Uterus (tissue), 4 donors: Measurements from ENCODE around the gene HPCA. TPM values are rescaled to one million over a fixed set of nuclear protein-coding genes. Genes with fewer than 3 reads are reported as not detected.

Source experiments
- DNase-seq, 2 donors: peaks; one replicate each; pipeline ENCODE4 v3.0.0-alpha.2; 2019 to 2020
- H3K27ac ChIP-seq, 2 donors: fragments of 200-600 bp; sonication (generic); 1 replicate in 1 of 2; 2 replicates in 1 of 2; pipeline ENCODE4 v1.5.1; 2016 to 2018
- H3K27me3 ChIP-seq, 2 donors: fragments of 200-600 bp; sonication (generic); one replicate each; pipeline ENCODE4 v1.5.1; 2018 to 2019; ENCODE audit warnings: control low read depth in 1 of 2
- H3K36me3 ChIP-seq, 2 donors: fragments of 200-600 bp; sonication (generic); one replicate each; pipeline ENCODE4 v1.5.1; 2019; ENCODE audit warnings: control low read depth in 1 of 2
- H3K4me1 ChIP-seq, 2 donors: fragments of 200-600 bp; sonication (generic); one replicate each; pipeline ENCODE4 v1.5.1; 2018 to 2019; ENCODE audit warnings: control low read depth in 1 of 2
- H3K4me3 ChIP-seq, 2 donors: fragments of 200-600 bp; sonication (generic); 1 replicate in 1 of 2; 2 replicates in 1 of 2; pipeline ENCODE4 v1.5.1; 2018 to 2019; ENCODE audit warnings: mild to moderate bottlenecking in 1 of 2
- H3K9me3 ChIP-seq, 2 donors: fragments of 200-600 bp; sonication (generic); one replicate each; pipeline ENCODE4 v1.5.1; 2019; ENCODE audit warnings: control low read depth in 1 of 2
- POLR2A ChIP-seq, 2 donors: fragments of 450-650 bp; IDR thresholded peaks; one replicate each; pipeline ENCODE4 v1.6.1; 2016; ENCODE audit warnings: antibody characterized with exemption in 2 of 2, mild to moderate bottlenecking in 1 of 2, moderate library complexity in 1 of 2
- intact Hi-C: fragments of 100-400 bp; cut with DNase I; formaldehyde crosslinking; loops from one replicate; pipeline ENCODE4 v1.15.1; 2023; ENCODE audit warnings: low total_unique reads
- total RNA-seq, 4 donors: library from RNA; depleted of rRNA in 3 of 4; stranded (reverse); fragments of >200 nt in 3 of 4; gene quantifications; one replicate each; pipeline versions ENCODE4 v1.1.0 to v1.2.4, GENCODE V29; 2014 to 2023
- TF ChIP-seq, protein P1 (sequence below), 4 experiments: fragments of 200-600 bp in 2 of 4; fragments of 450-650 bp in 2 of 4; sonication (generic) in 2 of 4; IDR thresholded peaks; one replicate each; pipeline ENCODE4 v1.5.1; 2016 to 2019; ENCODE audit warnings: antibody characterized with exemption in 4 of 4, mild to moderate bottlenecking in 2 of 4, moderate library complexity in 1 of 4
- donor health status: DM: yes; HTN: yes; CAD: no.

HPCA gene
- total RNA-seq, 4 donors from 2014 or later = 0.76 to 0.79 TPM; not detected in 2

DNA sequence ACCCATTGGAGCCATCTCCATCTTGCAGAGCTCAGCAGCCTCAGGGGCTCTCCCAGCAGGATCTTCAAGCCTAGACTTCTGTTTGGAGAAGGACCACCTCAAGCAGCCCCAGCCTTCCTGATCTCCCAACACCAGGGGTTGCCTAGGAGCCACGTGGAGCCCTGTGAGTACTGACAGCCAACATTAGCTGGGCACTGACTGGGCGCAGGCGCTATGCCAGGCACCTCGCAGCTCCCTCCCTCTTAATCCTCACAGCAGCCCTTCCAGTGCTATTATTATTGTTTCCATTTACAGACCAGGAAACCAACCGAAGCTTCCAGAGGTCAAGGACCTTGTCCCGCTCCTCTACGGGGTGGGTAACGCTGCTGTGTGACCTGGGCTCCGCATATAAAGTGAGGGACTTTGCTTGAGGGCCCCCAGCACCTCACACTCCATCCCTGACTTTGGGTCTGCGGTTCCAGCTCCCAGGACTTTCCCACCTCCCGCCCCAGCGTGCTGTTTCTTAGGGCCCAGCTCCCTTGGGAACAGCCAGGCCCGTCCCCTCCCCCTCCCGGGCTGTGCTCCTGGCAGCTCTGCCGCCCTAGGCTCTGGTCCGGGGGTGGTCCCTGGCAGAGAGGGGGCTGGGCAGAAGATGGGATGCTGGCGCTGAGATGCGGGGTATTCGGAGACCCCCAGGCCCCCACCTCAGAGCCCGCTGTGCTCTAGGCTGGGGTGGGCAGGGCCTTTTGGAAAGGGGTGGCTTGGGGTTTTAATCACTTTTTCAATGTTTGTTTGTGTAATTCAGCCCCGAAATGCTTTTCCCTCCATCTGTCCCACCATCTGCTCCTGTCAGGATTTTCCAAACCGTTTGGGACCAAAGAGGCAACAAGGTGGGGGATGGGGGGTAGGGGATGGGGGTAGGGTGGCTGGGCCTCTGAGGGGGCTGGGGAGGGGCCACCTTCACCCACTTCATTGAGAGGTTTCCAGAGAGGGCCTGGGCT lies 4.1 kb upstream of the HPCA start:
- H3K27me3 ChIP-seq = peaks cover 14 to 17% of the 10 kb centered on the region in 2 donors
- no peak overlapping the region for H3K27ac ChIP-seq
- no peak for DNase-seq
- TF ChIP-seq POLR2A (IDR thresholded peaks at IDR 0.05) = no peak
- TF ChIP-seq, protein P1, sequence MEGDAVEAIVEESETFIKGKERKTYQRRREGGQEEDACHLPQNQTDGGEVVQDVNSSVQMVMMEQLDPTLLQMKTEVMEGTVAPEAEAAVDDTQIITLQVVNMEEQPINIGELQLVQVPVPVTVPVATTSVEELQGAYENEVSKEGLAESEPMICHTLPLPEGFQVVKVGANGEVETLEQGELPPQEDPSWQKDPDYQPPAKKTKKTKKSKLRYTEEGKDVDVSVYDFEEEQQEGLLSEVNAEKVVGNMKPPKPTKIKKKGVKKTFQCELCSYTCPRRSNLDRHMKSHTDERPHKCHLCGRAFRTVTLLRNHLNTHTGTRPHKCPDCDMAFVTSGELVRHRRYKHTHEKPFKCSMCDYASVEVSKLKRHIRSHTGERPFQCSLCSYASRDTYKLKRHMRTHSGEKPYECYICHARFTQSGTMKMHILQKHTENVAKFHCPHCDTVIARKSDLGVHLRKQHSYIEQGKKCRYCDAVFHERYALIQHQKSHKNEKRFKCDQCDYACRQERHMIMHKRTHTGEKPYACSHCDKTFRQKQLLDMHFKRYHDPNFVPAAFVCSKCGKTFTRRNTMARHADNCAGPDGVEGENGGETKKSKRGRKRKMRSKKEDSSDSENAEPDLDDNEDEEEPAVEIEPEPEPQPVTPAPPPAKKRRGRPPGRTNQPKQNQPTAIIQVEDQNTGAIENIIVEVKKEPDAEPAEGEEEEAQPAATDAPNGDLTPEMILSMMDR (IDR thresholded peaks at IDR 0.05) = no peak
- H3K36me3 ChIP-seq = no peaks in the 10 kb centered on the region
- intact Hi-C loops = no loop called here
- H3K4me1 ChIP-seq = no peaks in the 10 kb centered on the region
- no peaks in the 10 kb centered on the region for H3K9me3 ChIP-seq
- H3K4me3 ChIP-seq = no peak overlapping the region

DNA sequence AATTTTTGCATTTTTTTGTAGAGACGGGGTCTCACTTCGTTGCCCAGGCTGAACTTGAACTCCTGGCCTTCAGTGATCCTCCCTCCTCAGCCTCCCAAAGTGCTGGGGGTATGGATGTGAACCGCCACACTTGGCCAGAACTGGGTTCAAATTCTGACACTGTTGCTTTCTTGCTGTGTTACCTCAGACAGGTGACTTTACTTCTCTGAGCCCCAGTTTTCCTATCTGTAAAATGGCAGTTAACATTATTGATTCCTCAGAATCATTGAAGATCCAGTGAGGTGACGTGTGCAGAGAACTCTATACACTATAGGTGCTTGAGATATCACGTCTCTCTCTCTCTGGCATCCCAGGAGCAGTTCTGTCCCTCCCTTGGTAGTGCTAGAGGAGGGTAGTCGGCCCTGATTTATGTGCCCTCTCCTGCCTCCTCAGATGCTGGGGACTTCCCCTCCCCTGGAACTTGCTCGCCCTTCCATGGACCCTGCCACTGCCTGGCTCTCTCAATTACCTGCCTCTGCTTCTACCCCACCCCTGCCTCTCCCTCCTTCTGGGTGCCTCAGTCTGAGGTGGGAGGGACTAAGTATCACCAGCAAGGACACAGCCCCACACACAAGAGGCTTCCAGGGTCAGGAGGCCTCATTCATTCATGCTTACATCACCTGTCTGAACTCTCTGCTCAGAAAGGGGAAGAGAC lies 2.8 kb upstream of the HPCA start:
- Histone ChIP-seq H3K4me1 (no peaks in the 10 kb centered on the region), H3K27ac (no peak overlapping the region), H3K4me3 (no peak overlapping the region), H3K36me3 (no peaks in the 10 kb centered on the region), H3K27me3 (peaks cover 14 to 17% of the 10 kb centered on the region in 2 donors), H3K9me3 (no peaks in the 10 kb centered on the region)
- intact Hi-C loops = no loop called here
- DNase-seq = no peak
- TF ChIP-seq, protein P1 (IDR thresholded peaks at IDR 0.05) = no peak
- no peak for TF ChIP-seq POLR2A (IDR thresholded peaks at IDR 0.05)

DNA sequence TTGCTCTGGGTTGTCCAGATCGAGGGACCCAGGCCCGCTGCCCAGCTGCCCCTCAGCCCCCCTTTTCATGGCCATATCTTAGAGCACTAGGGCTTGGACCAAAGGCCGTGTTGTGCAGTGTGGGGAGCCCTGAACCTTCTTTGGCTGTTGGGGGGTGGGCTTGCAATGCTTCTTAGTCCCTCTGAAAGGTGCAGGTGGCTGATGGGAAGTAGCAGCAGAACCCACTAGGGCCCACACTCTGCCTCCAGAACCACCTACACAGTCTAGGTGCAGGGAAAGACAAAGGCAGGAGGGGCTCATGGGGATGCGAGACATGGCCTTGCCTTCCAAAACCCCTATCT lies 2.3 kb upstream of the HPCA start:
- no peaks in the 10 kb centered on the region for H3K9me3 ChIP-seq
- H3K27me3 ChIP-seq = peaks cover 14 to 17% of the 10 kb centered on the region in 2 donors
- H3K4me1 ChIP-seq = no peaks in the 10 kb centered on the region
- no peak overlapping the region for H3K27ac ChIP-seq
- H3K4me3 ChIP-seq = no peak overlapping the region
- H3K36me3 ChIP-seq = no peaks in the 10 kb centered on the region
- no peak for DNase-seq
- intact Hi-C loops = no loop called here
- TF ChIP-seq, protein P1 (IDR thresholded peaks at IDR 0.05) = no peak
- no peak for TF ChIP-seq POLR2A (IDR thresholded peaks at IDR 0.05)

DNA sequence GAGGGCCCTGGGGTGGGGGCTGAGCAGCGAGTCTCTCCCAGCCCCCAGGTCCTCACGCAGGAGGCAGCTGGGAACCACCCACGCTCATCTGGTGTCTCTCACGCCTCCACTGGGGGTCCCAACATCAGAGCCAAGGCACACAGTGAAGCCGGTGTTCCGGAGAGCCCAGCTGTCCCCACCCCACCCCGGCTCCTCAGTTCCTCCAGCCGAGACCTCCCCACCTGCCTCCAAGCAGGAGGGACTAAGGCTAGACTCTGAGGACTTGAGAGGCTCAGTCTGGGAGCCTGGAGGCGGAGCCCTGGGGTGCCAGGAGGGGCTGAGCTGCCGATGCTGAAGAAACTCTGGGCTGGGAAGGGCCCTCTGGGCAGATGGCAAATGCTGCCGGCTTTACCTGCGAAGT lies 1.6 kb upstream of the HPCA start:
- peaks cover 14 to 17% of the 10 kb centered on the region in 2 donors for H3K27me3 ChIP-seq
- H3K27ac ChIP-seq = no peak overlapping the region
- DNase-seq = no peak
- TF ChIP-seq POLR2A (IDR thresholded peaks at IDR 0.05) = no peak
- TF ChIP-seq, protein P1 (IDR thresholded peaks at IDR 0.05) = no peak
- no peaks in the 10 kb centered on the region for H3K4me1 ChIP-seq
- H3K36me3 ChIP-seq = no peaks in the 10 kb centered on the region
- no peak overlapping the region for H3K4me3 ChIP-seq
- intact Hi-C loops = no loop called here
- H3K9me3 ChIP-seq = no peaks in the 10 kb centered on the region

DNA sequence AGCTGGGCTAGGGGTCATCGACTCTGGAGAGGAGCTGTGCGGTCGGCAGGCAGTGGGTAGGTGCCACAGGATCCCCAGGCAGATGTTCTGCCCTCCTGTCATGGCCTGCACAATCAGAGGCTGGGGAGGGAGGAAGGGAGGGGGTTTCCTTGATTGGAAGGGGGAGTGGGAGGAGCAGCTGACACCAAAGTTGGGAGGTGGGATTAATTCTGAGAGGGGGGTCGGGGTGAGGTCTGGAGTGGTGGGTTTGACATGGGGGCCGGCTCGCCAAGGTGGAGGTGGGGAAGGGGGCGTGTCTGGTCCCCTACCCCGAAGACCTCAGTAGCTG lies 651 bp upstream of the HPCA start:
- Histone ChIP-seq H3K9me3 (no peaks in the 10 kb centered on the region), H3K27me3 (peaks cover 14 to 17% of the 10 kb centered on the region in 2 donors), H3K27ac (no peak overlapping the region), H3K36me3 (no peaks in the 10 kb centered on the region), H3K4me3 (no peak overlapping the region), H3K4me1 (no peaks in the 10 kb centered on the region)
- TF ChIP-seq, protein P1 (IDR thresholded peaks at IDR 0.05) = no peak
- TF ChIP-seq POLR2A (IDR thresholded peaks at IDR 0.05) = no peak
- intact Hi-C loops = no loop called here
- no peak for DNase-seq
